Peyer's patch (tissue), 4 donors: ENCODE results near the gene DMGDH.

Experiments used
- POLR2A ChIP-seq, 2 donors: fragments of 450-650 bp; IDR thresholded peaks; one replicate each; pipeline ENCODE4 v1.5.1; 2017; ENCODE audit warnings: antibody characterized with exemption in 2 of 2, mild to moderate bottlenecking in 2 of 2, moderate library complexity in 2 of 2
- TF ChIP-seq, protein P1 (sequence below), 6 experiments: fragments of 450-650 bp in 4 of 6; fragments of 200-600 bp in 2 of 6; sonication (generic) in 1 of 6; IDR thresholded peaks; one replicate each; pipeline ENCODE4 v1.5.1; 2017 to 2019; ENCODE audit warnings: antibody characterized with exemption in 6 of 6, mild to moderate bottlenecking in 3 of 6, moderate library complexity in 1 of 6

DNA sequence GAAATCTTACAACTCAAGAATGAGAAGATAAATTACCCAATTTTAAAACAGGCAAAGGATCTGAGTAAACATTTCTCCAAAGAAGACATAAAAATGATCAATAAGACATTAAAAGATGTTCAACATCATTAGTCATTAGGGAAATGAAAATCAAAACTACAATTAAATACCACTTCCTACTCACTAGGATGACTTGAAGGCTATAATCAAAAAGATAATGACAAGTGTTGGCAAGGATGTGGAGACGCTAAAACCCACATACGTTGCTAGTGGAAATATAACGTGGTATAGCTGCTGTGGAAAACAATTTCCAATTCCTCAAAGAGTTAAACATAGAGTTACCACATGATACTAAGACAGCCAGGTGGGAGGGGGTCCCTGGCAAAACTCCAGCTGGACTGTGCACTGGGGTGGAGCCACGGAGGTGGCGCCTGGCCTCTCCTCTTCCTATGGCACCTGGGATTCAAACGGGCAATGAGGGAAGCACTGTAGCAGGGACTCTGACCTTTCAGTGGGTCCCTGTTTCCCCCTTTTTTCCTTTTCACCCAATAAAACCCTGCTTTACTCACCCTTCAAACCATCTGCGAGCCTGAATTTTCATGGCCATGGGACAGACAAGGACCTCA, 90.2 kb downstream of the DMGDH start:
- TF ChIP-seq, protein P1, sequence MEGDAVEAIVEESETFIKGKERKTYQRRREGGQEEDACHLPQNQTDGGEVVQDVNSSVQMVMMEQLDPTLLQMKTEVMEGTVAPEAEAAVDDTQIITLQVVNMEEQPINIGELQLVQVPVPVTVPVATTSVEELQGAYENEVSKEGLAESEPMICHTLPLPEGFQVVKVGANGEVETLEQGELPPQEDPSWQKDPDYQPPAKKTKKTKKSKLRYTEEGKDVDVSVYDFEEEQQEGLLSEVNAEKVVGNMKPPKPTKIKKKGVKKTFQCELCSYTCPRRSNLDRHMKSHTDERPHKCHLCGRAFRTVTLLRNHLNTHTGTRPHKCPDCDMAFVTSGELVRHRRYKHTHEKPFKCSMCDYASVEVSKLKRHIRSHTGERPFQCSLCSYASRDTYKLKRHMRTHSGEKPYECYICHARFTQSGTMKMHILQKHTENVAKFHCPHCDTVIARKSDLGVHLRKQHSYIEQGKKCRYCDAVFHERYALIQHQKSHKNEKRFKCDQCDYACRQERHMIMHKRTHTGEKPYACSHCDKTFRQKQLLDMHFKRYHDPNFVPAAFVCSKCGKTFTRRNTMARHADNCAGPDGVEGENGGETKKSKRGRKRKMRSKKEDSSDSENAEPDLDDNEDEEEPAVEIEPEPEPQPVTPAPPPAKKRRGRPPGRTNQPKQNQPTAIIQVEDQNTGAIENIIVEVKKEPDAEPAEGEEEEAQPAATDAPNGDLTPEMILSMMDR (IDR thresholded peaks at IDR 0.05), result no peak
- no peak for TF ChIP-seq POLR2A (IDR thresholded peaks at IDR 0.05)
